ENCODE results near the gene FAM120AOS.
"Not testable (repeated sequence)": the region's sequence is repeated elsewhere in the genome, so short reads cannot be mapped to it uniquely, and the experiment has no call there.

Gene FAM120AOS

GRCh38 chr9:93467062-93467416, 13.7 kb upstream of the FAM120AOS start:
- DNase-seq (ENCODE audit: low spot score): no peak

DNA sequence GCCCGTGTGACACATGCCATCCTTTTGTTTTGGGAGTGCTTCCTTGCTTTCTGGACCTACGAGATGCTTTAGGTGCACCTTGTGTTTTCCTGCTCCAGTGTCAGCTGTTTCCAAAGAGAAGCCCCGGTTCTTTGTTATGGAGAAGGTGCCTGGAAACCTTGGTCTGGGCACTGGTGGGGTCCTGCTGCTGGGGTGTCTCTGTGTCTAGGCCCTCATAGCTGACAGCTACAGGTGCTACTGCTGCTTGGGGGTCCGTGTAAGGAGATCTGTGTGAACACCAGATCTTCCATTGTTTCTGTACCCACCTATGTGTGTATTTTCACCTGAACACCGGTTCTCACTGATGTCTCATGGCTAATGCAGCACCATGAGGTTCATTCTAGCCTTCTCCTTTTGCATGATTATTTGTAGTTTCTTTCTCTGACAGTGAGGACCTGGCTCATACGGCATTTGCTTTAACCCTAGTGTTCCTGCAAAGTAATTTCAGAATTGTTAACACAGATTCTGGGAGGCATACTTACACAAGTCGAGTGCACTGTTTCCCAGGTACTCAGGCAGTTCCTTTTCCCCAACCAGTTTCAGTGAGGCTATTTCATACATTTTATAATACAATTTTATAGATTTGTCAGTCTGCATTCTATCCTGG, 13.2 kb upstream of the FAM120AOS start:
- DNase-seq (ENCODE audit: low spot score): no peak

- no peak for DNase-seq (ENCODE audit: low spot score)
Measured at GRCh38 chr9:93465855-93466254, 12.5 kb upstream of the FAM120AOS start.

DNA sequence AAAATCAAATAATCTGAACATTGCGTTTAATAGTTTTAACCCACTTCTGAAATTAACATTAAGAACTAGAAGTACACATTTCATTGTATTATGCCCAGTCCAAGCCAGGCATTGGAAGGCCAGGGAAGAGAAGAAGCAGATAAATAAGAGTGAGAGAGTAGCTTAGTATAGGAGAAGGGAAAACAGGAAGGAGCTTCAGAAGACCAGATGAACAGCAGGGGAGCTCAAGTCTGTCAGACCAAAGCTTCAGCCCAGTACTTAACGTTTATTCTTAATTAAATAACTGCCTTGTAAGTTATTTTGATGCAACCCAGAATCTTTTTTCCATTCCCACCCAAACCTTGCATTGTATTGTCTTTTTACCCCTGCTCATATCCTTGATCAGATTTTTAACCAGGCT, 11.5 kb upstream of the FAM120AOS start:
- no peak for DNase-seq (ENCODE audit: low spot score)

DNA sequence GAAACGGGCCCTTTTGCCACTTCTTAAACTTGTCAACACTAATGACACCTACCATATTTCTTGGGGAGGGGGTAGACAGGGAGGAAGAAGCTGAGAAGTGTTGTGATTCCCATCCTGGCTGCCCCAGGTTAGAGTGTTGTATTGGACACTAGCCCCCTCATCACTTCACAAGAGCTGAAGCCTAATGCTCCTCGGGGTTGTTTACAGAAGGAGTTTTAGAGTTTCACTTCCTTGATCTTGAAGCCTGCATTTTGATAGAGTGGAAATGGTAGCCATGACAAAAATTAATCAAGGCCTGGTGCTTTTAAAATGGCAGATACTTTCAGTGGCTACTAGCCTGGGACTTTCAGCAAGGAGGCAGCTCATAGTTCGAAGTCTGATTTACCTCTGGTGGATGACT, 11.0 kb upstream of the FAM120AOS start:
- DNase-seq (ENCODE audit: low spot score): no peak

DNA sequence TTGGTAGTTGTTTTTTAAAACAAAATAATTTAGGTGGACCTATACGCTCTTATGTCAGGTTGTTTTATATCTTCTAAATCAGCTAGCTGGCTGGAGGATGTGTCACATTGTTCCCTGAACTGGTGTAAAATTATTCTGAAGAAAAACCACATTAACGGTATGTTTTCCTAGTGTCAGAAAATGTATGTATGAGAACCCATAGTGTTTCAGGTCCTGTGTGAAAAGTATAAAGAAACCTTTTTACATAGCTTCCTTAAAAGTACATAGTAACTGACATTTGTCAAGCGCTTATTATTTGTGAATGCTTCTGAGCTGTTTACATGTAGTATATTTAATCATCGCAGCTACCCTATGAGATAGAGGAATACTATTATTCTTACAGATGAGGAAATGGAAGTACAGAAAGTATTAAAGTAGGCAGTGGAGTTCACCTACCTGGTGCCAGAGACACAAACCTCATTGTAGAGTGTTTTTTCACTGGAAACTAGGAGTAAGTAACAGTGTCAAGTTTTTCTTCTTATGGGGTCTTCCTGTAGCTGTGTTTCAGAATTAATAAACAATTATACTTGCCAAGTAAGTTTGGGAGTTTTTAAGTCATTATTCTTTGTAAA, 10.4 kb upstream of the FAM120AOS start:
- no peak for DNase-seq (ENCODE audit: low spot score)

DNA sequence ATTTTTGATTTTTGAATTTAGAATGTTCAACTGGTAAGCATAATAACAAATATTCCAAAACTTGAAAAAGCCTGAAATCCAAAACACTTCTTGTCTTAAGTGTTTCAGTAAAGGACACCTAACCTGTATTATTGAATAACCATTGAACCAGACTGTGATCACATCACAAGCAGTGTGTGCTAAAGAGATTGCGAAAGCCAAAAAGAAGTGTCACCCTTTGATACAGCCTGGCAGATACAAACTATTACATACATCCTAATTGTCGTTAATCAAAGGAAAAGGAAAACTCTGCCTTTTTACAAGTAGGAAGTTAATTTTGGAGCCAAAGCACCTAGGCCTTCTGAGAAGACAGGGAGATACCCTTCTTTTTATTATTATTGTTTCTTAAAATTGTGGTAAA, 8.4 kb upstream of the FAM120AOS start:
- DNase-seq (ENCODE audit: low spot score): no peak

- DNase-seq (ENCODE audit: low spot score): no peak
Measured at GRCh38 chr9:93461414-93461743, 8.0 kb upstream of the FAM120AOS start.

DNA sequence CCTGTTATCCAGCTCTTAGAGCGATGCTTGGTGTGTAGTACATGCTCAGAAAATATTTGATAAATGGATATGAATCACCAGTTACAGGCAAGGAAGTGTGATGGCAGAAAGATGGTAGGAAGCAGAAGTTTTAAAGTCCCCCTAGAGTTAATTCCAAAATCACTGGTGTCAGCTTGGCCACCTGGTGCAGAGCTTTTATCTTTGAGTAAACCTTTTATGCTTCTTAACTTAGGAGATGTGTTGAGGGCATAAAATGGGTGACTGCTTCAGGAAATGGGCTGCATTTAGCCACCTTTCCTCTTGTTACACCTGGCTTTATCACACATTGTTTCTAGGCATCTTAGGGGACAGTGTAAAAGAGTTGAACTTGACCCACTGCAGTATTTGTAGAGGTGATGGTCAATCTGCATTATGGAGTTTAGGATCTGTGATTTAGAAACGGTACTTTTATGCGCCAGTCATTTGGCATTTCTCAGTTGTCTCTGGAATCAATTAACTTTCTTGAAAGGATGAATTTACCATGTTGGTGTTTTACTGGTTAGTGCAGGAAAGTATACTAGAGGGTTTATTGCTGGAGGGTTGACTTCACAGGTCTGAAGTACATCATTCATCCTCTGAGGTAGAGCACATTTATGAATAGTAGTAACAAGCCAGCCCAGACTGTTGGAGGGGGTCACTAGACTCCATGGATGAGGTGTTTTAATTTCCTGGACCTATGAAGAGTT, 7.5 kb upstream of the FAM120AOS start:
- DNase-seq (ENCODE audit: low spot score): no peak

- no peak for DNase-seq (ENCODE audit: low spot score)
Measured at GRCh38 chr9:93459432-93459847, 6.1 kb upstream of the FAM120AOS start.

- no peak for DNase-seq (ENCODE audit: low spot score)
Measured at GRCh38 chr9:93458712-93459111, 5.3 kb upstream of the FAM120AOS start.

DNA sequence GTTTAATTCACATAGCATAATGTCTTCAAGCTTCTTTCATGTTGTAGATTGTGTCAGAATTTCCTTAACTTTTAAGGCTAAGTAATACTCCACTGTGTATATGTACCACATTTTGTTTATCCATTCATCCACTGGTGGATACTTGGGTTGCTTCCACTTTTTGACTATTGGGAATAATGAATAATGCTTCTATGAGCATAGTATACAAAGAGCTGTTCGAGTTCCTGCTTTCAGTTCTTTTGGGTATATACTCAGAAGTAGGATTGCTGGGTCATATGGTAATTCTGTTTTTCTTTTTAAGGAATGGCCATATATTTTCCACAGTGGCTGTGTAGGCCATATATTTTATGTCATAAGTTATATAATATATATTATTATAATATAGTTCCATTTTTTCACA, 3.6 kb upstream of the FAM120AOS start:
- DNase-seq (ENCODE audit: low spot score): no peak

DNA sequence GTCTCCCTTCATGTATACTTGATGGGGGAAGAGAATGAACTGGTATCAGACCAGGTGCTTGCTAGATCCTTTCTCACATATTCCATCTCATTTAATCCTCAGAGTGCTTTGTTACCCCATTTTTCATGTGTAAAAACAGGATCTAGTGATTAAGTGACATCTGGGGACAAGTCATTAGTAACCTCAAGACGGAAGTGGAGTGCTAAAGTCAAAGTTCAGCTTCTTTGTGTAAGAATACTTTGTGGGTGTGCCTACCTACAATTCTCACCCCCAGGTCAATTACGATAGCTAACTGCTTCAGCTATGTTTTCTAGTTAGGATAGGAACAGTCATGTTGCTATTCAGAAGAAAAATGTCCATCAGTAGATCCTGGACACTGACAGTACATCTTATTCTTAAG, 3.1 kb upstream of the FAM120AOS start:
- no peak for DNase-seq (ENCODE audit: low spot score)

DNA sequence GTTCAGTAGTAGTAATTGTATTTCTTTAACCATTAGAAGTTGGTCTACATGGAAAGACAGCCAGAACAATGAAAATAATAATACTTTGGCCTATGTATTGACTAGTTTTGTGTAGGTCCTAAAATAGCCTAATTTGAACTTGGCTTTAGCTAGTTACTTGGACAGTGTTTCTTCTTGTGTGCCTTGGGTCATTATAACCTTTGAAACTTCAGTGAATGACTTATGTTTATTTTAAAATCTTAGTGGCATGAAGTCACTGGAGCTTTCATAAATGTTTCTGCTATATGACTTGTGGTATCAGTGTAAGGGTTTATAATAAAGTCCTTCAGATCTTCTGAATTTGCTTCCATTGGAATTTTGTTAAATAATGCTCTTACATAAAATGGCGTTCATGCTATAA, 2.6 kb upstream of the FAM120AOS start:
- DNase-seq (ENCODE audit: low spot score): no peak

- no peak for DNase-seq (ENCODE audit: low spot score)
Measured at GRCh38 chr9:93452710-93453046, 703 bp downstream of the FAM120AOS start.

DNA sequence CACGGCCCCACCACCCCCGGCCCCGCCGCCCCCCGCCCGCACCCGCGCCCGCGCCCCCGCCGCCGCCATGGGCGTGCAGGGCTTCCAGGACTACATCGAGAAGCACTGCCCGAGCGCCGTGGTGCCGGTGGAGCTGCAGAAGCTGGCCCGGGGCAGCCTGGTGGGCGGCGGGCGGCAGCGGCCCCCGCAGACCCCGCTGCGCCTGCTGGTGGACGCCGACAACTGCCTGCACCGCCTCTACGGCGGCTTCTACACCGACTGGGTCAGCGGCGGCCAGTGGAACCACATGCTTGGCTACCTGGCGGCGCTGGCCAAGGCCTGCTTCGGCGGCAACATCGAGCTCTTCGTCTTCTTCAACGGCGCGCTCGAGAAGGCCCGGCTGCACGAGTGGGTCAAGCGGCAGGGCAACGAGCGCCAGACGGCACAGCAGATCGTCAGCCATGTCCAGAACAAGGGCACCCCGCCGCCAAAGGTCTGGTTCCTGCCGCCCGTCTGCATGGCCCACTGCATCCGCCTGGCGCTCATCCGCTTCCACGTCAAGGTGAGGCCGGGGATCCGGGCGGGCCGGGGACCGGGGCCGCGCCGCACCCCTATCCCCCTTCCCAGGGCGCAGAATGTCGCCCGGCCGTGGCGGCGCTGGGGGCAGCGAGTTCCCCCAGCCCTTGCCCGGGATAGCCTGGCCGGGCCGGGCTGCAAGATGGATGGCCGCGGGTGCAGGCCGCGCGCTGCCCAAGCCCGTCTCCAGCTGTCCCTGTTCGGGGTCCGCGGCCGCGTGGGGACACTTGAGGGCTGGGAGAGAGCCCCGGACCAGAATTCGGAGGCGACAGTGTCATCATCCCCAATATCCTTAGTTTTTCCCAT, 1.3 kb downstream of the FAM120AOS start:
- DNase-seq (ENCODE audit: low spot score): peak; percentile 49

DNA sequence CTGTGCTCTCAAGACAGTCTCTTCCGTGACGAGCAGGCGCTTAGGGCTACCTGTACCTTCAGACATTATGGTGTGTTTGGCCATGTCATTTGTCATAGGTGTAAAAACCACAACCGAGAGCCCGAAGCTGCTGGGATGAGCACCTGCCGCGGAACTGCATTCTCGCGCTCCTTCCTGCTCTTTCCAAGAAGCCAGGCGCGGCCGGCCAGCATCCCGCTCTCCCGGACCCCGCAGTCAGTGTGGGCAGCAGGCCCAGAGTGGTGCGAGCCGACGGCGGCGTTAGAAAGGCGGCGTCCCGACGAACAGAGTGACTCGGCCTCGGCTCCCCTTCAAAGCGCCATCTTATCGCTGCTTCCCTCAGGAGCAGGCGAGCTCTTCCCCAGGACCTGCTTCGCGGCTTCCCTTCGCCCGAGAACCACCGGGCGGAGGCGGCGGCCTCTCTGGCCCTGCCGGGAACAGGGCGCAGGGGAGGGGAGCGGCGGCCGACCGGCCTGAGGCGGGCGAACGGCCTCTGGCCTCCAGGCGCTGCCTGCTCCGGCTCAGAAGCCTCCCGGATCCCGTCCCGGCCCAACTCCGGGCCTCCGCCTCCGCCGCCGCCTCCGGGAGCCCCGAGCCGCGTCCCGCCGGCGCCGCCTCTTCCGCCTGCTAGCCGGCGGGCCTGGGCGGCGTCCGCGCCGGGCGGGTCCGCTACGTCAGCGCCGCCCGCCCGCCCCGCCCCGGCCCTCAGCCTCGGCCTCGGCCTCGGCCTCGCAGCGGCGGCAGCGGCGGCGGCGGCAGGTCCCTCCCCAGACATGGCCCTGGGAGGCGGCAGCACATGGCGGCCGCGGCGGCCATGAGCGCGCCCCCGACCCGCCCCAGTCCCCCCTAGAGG, 2.2 kb downstream of the FAM120AOS start, which contains the start of gene FAM120A:
TSS of gene FAM120A (plus strand) at position 741 of the 871 bp plus-strand sequence. CDS start 231 bp downstream, outside the sequence.
- peak; percentile 89 for DNase-seq (ENCODE audit: low spot score)

DNA sequence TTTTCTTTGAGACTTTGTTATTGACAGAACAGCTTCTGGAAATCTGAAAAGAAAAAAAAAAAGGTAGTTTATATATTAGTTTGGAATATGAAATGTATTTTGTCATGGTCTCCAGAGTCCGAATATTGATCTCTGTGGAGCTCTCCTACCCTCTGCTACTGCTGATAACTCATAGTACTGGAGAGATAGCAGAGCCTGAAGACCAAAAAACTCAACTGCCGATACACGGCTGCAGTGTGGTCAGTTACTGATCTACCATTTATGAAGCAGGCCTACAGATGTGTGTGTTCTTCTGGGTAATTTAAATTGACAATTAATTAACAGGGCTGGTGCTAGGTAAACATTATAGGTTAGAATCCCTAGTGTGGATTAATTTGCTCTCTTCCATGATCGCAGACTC, 5.7 kb downstream of the FAM120AOS start:
- no peak for DNase-seq (ENCODE audit: low spot score)

DNA sequence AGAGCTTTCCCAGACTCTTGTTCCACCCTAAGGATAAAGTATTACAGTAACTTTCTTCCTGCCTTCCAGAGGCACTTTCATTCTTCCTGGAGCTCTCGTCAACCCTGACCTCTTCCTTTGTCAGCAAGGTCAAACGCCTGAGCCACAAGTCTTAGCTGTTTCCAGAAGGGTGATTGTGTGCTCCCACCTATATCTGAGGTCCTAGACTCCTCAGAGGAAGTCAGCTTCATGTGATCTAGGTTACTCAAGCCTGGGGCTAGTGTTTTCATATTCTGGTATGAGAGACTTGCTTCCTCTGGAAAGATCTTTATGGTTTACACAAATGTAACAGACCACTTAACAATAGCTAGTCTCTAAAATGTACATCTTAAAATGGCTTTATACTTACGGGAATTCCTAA, 7.3 kb downstream of the FAM120AOS start:
- no peak for DNase-seq (ENCODE audit: low spot score)

DNA sequence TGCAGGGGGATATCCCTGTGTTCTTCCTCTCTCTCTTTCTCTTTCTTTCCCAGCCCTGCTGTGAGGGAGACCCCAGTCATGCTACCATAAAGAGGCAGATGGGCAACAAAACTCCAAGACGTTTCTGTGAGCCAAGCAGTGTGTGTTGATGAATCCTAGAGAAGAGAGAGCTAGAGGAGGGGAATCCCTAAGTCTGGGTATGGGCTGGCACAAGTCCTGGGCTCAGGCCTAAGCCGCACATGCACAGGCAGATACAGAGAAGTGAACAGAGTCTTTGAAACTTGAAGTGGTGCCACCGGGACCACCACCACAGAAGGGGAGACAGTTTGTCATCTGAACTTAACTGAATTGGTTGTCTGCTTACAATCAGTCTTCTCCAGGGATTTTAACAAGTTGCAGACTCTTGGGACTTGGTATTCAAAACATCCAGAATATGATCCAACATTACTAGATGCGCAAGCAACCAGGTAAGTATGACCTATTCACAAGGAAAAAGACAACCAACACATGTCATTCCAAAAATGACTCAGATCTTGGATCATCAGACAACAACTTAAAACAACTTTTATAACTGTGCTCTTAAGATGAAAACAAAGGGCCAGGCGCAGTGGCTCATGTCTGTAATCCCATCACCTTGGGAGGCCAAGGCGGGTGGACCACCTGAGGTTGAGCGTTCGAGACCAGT, 12.3 kb downstream of the FAM120AOS start:
- no peak for DNase-seq (ENCODE audit: low spot score)

DNA sequence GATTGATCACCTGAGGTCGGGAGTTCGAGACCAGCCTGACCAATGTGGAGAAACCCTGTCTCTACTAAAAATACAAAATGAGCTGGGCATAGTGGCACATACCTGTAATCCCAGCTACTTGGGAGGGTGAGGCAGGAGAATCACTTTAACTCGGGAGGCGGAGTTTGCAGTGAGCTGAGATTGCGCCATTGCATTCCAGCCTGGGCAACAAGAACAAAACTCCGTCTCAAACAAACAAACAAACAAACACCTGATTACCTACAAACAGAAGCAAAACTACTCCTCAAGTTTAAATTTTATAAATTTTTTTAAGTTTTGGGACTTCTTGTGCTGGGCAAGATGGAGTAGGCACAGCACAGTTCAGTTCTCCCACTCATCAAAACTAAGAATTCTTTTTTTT, 14.1 kb downstream of the FAM120AOS start:
- DNase-seq (ENCODE audit: low spot score): not testable (repeated sequence)

All from D341Med (cell line).